B cell (primary cell): Measurements from ENCODE around the gene FAM120B.

ENCODE experiments used
- EZH2 ChIP-seq: IDR thresholded peaks from 2 replicates; pipeline ENCODE4 v1.6.1; 2012; ENCODE audit warnings: borderline replicate concordance, low read depth, mild to moderate bottlenecking, moderate library complexity, low read length; ENCODE audit not compliant: insufficient read depth, poor library complexity, severe bottlenecking
- TF ChIP-seq, protein P1 (sequence below): fragments of 200-600 bp; IDR thresholded peaks from one replicate; pipeline ENCODE4 v1.8.0; 2022; ENCODE audit warnings: antibody characterized with exemption, mild to moderate bottlenecking

DNA sequence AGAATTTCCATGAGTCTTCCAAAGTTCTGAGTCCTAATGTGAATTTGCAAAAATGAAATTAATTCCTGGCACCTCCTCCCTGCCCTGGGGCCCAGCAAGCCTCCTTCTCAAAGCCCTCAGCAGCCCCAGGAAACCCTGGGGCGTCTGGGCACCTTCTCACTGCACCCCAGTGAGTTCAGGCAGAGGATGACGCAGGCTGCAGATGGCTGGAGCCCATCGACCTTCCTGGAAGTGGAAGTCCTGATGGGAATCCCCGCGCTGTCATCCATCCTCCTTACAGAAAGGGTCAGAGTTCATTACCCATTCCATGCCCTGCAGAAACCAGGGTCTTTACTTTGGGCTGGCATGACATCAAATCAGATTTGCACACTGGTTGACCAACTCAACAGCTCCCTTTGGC is 47.3 kb upstream of the FAM120B start:
- TF ChIP-seq, protein P1, sequence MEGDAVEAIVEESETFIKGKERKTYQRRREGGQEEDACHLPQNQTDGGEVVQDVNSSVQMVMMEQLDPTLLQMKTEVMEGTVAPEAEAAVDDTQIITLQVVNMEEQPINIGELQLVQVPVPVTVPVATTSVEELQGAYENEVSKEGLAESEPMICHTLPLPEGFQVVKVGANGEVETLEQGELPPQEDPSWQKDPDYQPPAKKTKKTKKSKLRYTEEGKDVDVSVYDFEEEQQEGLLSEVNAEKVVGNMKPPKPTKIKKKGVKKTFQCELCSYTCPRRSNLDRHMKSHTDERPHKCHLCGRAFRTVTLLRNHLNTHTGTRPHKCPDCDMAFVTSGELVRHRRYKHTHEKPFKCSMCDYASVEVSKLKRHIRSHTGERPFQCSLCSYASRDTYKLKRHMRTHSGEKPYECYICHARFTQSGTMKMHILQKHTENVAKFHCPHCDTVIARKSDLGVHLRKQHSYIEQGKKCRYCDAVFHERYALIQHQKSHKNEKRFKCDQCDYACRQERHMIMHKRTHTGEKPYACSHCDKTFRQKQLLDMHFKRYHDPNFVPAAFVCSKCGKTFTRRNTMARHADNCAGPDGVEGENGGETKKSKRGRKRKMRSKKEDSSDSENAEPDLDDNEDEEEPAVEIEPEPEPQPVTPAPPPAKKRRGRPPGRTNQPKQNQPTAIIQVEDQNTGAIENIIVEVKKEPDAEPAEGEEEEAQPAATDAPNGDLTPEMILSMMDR = no peak
- no peak for TF ChIP-seq EZH2
